Naive thymus-derived CD4-positive, alpha-beta T cell (primary cell): ENCODE data around the gene LDB2. TPM values are rescaled to one million over a fixed set of nuclear protein-coding genes. Genes with fewer than 3 reads are reported as not detected.
A peak's percentile ranks its signal among the peaks of the same experiment; 100 is the strongest.
"Not testable (repeated sequence)": the region's sequence is repeated elsewhere in the genome, so short reads cannot be mapped to it uniquely, and the experiment has no call there.

ENCODE experiments used
- ATAC-seq: fragments of 150-1000 bp; cut with Tn5 transposase; 2 replicates; pipeline ENCODE4 v1.10.0; 2021; ENCODE audit warnings: mild to moderate bottlenecking, moderate library complexity
- CTCF ChIA-PET: fragments of 350-600 bp; sonication (Branson Sonifier 250); formaldehyde crosslinking; loops from one replicate; lab custom pipeline; 2021; ENCODE audit warnings: antibody characterized with exemption; lab: Charles Lee
- POLR2A ChIA-PET: fragments of 350-600 bp; sonication (Branson Sonifier 250); formaldehyde crosslinking; loops from one replicate; lab custom pipeline; 2021; ENCODE audit warnings: antibody characterized with exemption, inconsistent platforms; lab: Charles Lee
- DNase-seq, 9 donors: peaks; one replicate each; pipeline versions ENCODE4 v3.0.0 to v3.0.0-alpha.2; 2020 to 2022; ENCODE audit warnings: mixed read lengths in 1 of 9
- H3K27ac ChIP-seq: one replicate; pipeline ENCODE4 v1.7.0; 2013; ENCODE audit warnings: mild to moderate bottlenecking, low read depth, low read length, moderate library complexity
- H3K27me3 ChIP-seq, 2 donors: one replicate each; pipeline ENCODE4 v1.7.0; 2013; ENCODE audit warnings: low read length in 2 of 2, mild to moderate bottlenecking in 2 of 2, moderate library complexity in 2 of 2; ENCODE audit not compliant: control insufficient read depth in 2 of 2, insufficient read depth in 2 of 2
- H3K36me3 ChIP-seq, 3 experiments: 1 replicate in 2 of 3; 2 replicates in 1 of 3; pipeline ENCODE4 v1.7.0; 2013; ENCODE audit warnings: low read length in 3 of 3, mild to moderate bottlenecking in 3 of 3, moderate library complexity in 1 of 3; ENCODE audit not compliant: insufficient read depth in 3 of 3, control insufficient read depth in 2 of 3
- H3K4me1 ChIP-seq, 2 donors: one replicate each; pipeline ENCODE4 v1.7.0; 2013; ENCODE audit warnings: low read length in 2 of 2, mild to moderate bottlenecking in 2 of 2, moderate library complexity in 1 of 2; ENCODE audit not compliant: control insufficient read depth in 2 of 2, insufficient read depth in 2 of 2
- H3K4me3 ChIP-seq: 2 replicates; pipeline ENCODE4 v1.7.0; 2013; ENCODE audit warnings: mild to moderate bottlenecking, low read length
- H3K9me3 ChIP-seq, 3 experiments: 1 replicate in 2 of 3; 2 replicates in 1 of 3; pipeline ENCODE4 v1.7.0; 2013; ENCODE audit warnings: low read length in 3 of 3; ENCODE audit not compliant: control insufficient read depth in 2 of 3
- H3K27ac Mint-ChIP-seq, 9 donors: one replicate each; pipeline ENCODE4 v1.8.0; 2020 to 2022; ENCODE audit warnings: mixed read lengths in 9 of 9, mild to moderate bottlenecking in 8 of 9, moderate library complexity in 5 of 9, inconsistent platforms in 2 of 9
- H3K27me3 Mint-ChIP-seq, 5 donors: one replicate each; pipeline ENCODE4 v1.8.0; 2021 to 2022; ENCODE audit warnings: mixed read lengths in 5 of 5, mild to moderate bottlenecking in 1 of 5
- H3K36me3 Mint-ChIP-seq, 5 donors: one replicate each; pipeline ENCODE4 v1.8.0; 2020 to 2022; ENCODE audit warnings: mixed read lengths in 5 of 5, mild to moderate bottlenecking in 3 of 5, inconsistent platforms in 1 of 5
- H3K4me1 Mint-ChIP-seq, 7 donors: one replicate each; pipeline ENCODE4 v1.8.0; 2020 to 2022; ENCODE audit warnings: mixed read lengths in 7 of 7, mild to moderate bottlenecking in 3 of 7, inconsistent platforms in 1 of 7
- H3K4me3 Mint-ChIP-seq, 10 donors: one replicate each; pipeline ENCODE4 v1.8.0; 2020 to 2022; ENCODE audit warnings: mild to moderate bottlenecking in 10 of 10, mixed read lengths in 10 of 10, moderate library complexity in 6 of 10, inconsistent platforms in 2 of 10
- H3K9me3 Mint-ChIP-seq, 11 donors: one replicate each; pipeline ENCODE4 v1.8.0; 2020 to 2022; ENCODE audit warnings: mixed read lengths in 11 of 11, mild to moderate bottlenecking in 4 of 11, inconsistent platforms in 1 of 11, moderate library complexity in 1 of 11
- intact Hi-C, 2 donors: fragments of 100-400 bp; cut with micrococcal nuclease; formaldehyde crosslinking; loops; one replicate each; pipeline ENCODE4 v1.15.1; 2023
- polyA plus RNA-seq, 2 donors: library from polyadenylated mRNA; unstranded; fragments of 300-500 nt; fragmentation: Illumina TruSeq; gene quantifications; one replicate each; pipeline ENCODE4 v1.2.3, GENCODE V29; 2021
- total RNA-seq, 6 experiments: library from RNA in 5 of 6; stranded (reverse) in 5 of 6; gene quantifications; 1 replicate in 5 of 6; 2 replicates in 1 of 6; pipeline ENCODE4 v1.2.3 and lab custom pipeline; 2021 to 2026

LDB2 gene
- total and polyA plus RNA-seq, 7 experiments from 2014 or later, result 0.29 to 1.5 TPM; not detected in 5

GRCh38 chr4:16918716-16919115, 20.3 kb upstream of the LDB2 start:
- H3K27ac Mint-ChIP-seq, H3K36me3 Mint-ChIP-seq, H3K4me3 ChIP-seq, H3K4me1 Mint-ChIP-seq, H3K27me3 Mint-ChIP-seq, DNase-seq, H3K27ac ChIP-seq, H3K4me1 ChIP-seq, H3K4me3 Mint-ChIP-seq, POLR2A ChIA-PET, CTCF ChIA-PET, H3K36me3 ChIP-seq, H3K27me3 ChIP-seq, H3K9me3 Mint-ChIP-seq, ATAC-seq, H3K9me3 ChIP-seq: not testable (repeated sequence)
- intact Hi-C loops, result loop anchor here (5.0 kb wide), 1 partner anchor 891 kb away; no protein-coding TSS in a partner anchor

- DNase-seq, result peak; percentile 24 to 77 (median 58)
- ChIA-PET POLR2A (no interaction called here), CTCF (interaction anchor here (0.5 kb wide), 2 partner anchors 390 to 744 kb away, joined by 4 to 9 read pairs; no protein-coding TSS in a partner anchor)
- Histone ChIP-seq H3K4me1 (no peaks in the 10 kb centered on the region), H3K9me3 (no peaks in the 10 kb centered on the region), H3K27me3 (no peaks in the 10 kb centered on the region), H3K27ac (no peak overlapping the region), H3K4me3 (no peak overlapping the region), H3K36me3 (no peaks in the 10 kb centered on the region)
- Mint-ChIP-seq H3K27me3 (peaks cover 0 to 4% (median 0%) of the 10 kb centered on the region in 5 donors), H3K4me1 (peaks cover 0 to 4% (median 0%) of the 10 kb centered on the region in 7 donors), H3K9me3 (peaks cover 0 to 1% (median 0%) of the 10 kb centered on the region in 11 donors), H3K4me3 (no peak overlapping the region), H3K27ac (no peak overlapping the region), H3K36me3 (no peaks in the 10 kb centered on the region)
- intact Hi-C loops, result loop anchor here (1.0 to 5.0 kb wide), 5 partner anchors 122 to 890 kb away; no protein-coding TSS in a partner anchor
- ATAC-seq, result peak; percentile 95
Measured at GRCh38 chr4:16916719-16917337, 18.4 kb upstream of the LDB2 start.

- Mint-ChIP-seq H3K36me3 (no peaks in the 10 kb centered on the region), H3K27ac (no peak overlapping the region), H3K4me3 (no peak overlapping the region), H3K9me3 (peaks cover 0 to 1% (median 0%) of the 10 kb centered on the region in 11 donors), H3K4me1 (peaks cover 0 to 4% (median 0%) of the 10 kb centered on the region in 7 donors), H3K27me3 (peaks cover 0 to 4% (median 0%) of the 10 kb centered on the region in 5 donors)
- intact Hi-C loops, result loop anchor here (1.0 to 5.0 kb wide), 5 partner anchors 121 to 889 kb away; no protein-coding TSS in a partner anchor
- Histone ChIP-seq H3K36me3 (no peaks in the 10 kb centered on the region), H3K27ac (no peak overlapping the region), H3K27me3 (no peaks in the 10 kb centered on the region), H3K4me3 (no peak overlapping the region), H3K9me3 (no peaks in the 10 kb centered on the region), H3K4me1 (no peaks in the 10 kb centered on the region)
- POLR2A ChIA-PET, result no interaction called here
- no peak for DNase-seq
- ATAC-seq, result no peak
- CTCF ChIA-PET, result interaction anchor here (0.5 kb wide), 3 partner anchors 94 to 744 kb away, joined by 4 to 9 read pairs (median 4); no protein-coding TSS in a partner anchor
Measured at GRCh38 chr4:16916031-16916430, 17.6 kb upstream of the LDB2 start.

- ATAC-seq (no peak), DNase-seq (no peak)
- intact Hi-C loops, result no loop called here
- H3K4me3 Mint-ChIP-seq, result no peak overlapping the region
- Histone ChIP-seq H3K36me3 (no peaks in the 10 kb centered on the region), H3K4me3 (no peak overlapping the region), H3K4me1 (no peaks in the 10 kb centered on the region), H3K27me3 (no peaks in the 10 kb centered on the region), H3K9me3 (no peaks in the 10 kb centered on the region), H3K27ac (no peak overlapping the region)
- H3K27ac Mint-ChIP-seq, result no peak overlapping the region
- H3K36me3 Mint-ChIP-seq, result no peaks in the 10 kb centered on the region
- H3K4me1 Mint-ChIP-seq, result peaks cover 0 to 4% (median 0%) of the 10 kb centered on the region in 7 donors
- peaks cover 0 to 1% (median 0%) of the 10 kb centered on the region in 11 donors for H3K9me3 Mint-ChIP-seq
- POLR2A ChIA-PET, result no interaction called here
- CTCF ChIA-PET, result interaction anchor here (0.7 kb wide), 1 partner anchor 317 kb away, joined by 3 read pairs; no protein-coding TSS in a partner anchor
- peaks cover 0 to 7% (median 1%) of the 10 kb centered on the region in 5 donors for H3K27me3 Mint-ChIP-seq
Measured at GRCh38 chr4:16914208-16914607, 15.8 kb upstream of the LDB2 start.

- no peak overlapping the region for H3K27ac Mint-ChIP-seq
Measured at GRCh38 chr4:16912896-16913295, 14.5 kb upstream of the LDB2 start.

GRCh38 chr4:16909281-16909680, 10.8 kb upstream of the LDB2 start:
- DNase-seq (no peak), ATAC-seq (no peak)
- Histone ChIP-seq H3K9me3 (no peaks in the 10 kb centered on the region), H3K4me3 (no peak overlapping the region), H3K36me3 (no peaks in the 10 kb centered on the region), H3K4me1 (no peaks in the 10 kb centered on the region), H3K27me3 (no peaks in the 10 kb centered on the region), H3K27ac (no peak overlapping the region)
- Mint-ChIP-seq H3K9me3 (peaks cover 0 to 5% (median 0%) of the 10 kb centered on the region in 11 donors), H3K27ac (no peak overlapping the region), H3K4me3 (no peak overlapping the region), H3K36me3 (no peaks in the 10 kb centered on the region), H3K4me1 (no peaks in the 10 kb centered on the region), H3K27me3 (peaks cover 0 to 8% (median 2%) of the 10 kb centered on the region in 5 donors)
- intact Hi-C loops, result no loop called here
- ChIA-PET POLR2A (no interaction called here), CTCF (no interaction called here)

More at GRCh38 chr4:16912896-16913295, 14.5 kb upstream of the LDB2 start:
- no peaks in the 10 kb centered on the region for H3K27me3 ChIP-seq
- no peak overlapping the region for H3K27ac ChIP-seq
- no peaks in the 10 kb centered on the region for H3K36me3 Mint-ChIP-seq
- H3K36me3 ChIP-seq, result no peaks in the 10 kb centered on the region
- intact Hi-C loops, result no loop called here
- peaks cover 0 to 1% (median 0%) of the 10 kb centered on the region in 11 donors for H3K9me3 Mint-ChIP-seq
- no peak overlapping the region for H3K4me3 Mint-ChIP-seq
- CTCF ChIA-PET, result no interaction called here
- POLR2A ChIA-PET, result no interaction called here
- no peak for DNase-seq
- ATAC-seq, result no peak
- H3K27me3 Mint-ChIP-seq, result peaks cover 0 to 8% (median 2%) of the 10 kb centered on the region in 5 donors
- no peak overlapping the region for H3K4me3 ChIP-seq
- peaks cover 0 to 4% (median 0%) of the 10 kb centered on the region in 7 donors for H3K4me1 Mint-ChIP-seq
- H3K4me1 ChIP-seq, result no peaks in the 10 kb centered on the region
- H3K9me3 ChIP-seq, result no peaks in the 10 kb centered on the region
